GM12878 (cell line): ENCODE data around the gene STK10. TPM values are rescaled to one million over a fixed set of nuclear protein-coding genes. Genes with fewer than 3 reads are reported as not detected.

Experiments
- ATAC-seq: fragments of 200-7000 bp; cut with Tn5 transposase; 3 replicates; pipeline ENCODE4 v1.9.1; 2020; ENCODE audit warnings: mild to moderate bottlenecking, moderate library complexity
- BruUV-seq: library from RNA; stranded (reverse); fragments of 400-500 nt; replicated peaks from 2 replicates; lab custom pipeline; 2021; lab: Mats Ljungman, UMichigan
- CTCF ChIA-PET: fragments of 300-600 bp; sonication (Branson Sonifier 250); formaldehyde crosslinking; extraction: SDS; loops from one replicate; lab custom pipeline; 2021; ENCODE audit warnings: inconsistent platforms; lab: Yijun Ruan, JAX
- POLR2A ChIA-PET: fragments of 350-600 bp; formaldehyde crosslinking; extraction: SDS; loops from one replicate; lab custom pipeline; 2021; ENCODE audit warnings: inconsistent platforms; lab: Charles Lee
- RAD21 ChIA-PET: fragments of 300-600 bp; sonication (Branson Sonifier 250); formaldehyde crosslinking; loops from one replicate; lab custom pipeline; 2023; ENCODE audit warnings: antibody characterized with exemption; ENCODE audit not compliant: unreplicated experiment; lab: Charles Lee
- SMC1A ChIA-PET: fragments of 300-600 bp; sonication (Branson Sonifier 250); formaldehyde crosslinking; loops from one replicate; lab custom pipeline; 2023; ENCODE audit not compliant: unreplicated experiment, uncharacterized antibody; lab: Charles Lee
- DNase-seq: peaks from one replicate; pipeline ENCODE4 v3.0.0-alpha.2; 2011; ENCODE audit warnings: low read depth, low spot score
- FAIRE-seq: peaks from 3 replicates; lab custom pipeline; 2011; peaks lifted over from hg19 to GRCh38; lab: Jason Lieb, UNC
- H2AFZ ChIP-seq: 2 replicates; pipeline ENCODE4 v1.6.0; 2011; ENCODE audit warnings: low read depth, low read length, control low read depth; ENCODE audit not compliant: control insufficient read depth
- H3K27ac ChIP-seq: 2 replicates; pipeline ENCODE4 v1.5.1; 2011; ENCODE audit warnings: control low read depth; ENCODE audit not compliant: control insufficient read depth, insufficient read depth
- H3K27me3 ChIP-seq, 2 experiments: replicated peaks in 1 of 2; 2 replicates each; pipeline versions ENCODE4 v1.6.0 to v1.6.1; 2011; ENCODE audit warnings: low read length in 1 of 2; ENCODE audit not compliant: control insufficient read depth in 2 of 2, insufficient read depth in 2 of 2
- H3K36me3 ChIP-seq, 2 experiments: 2 replicates each; pipeline ENCODE4 v1.5.1; 2011; ENCODE audit warnings: low read length in 1 of 2; ENCODE audit not compliant: control insufficient read depth in 2 of 2, insufficient read depth in 2 of 2
- H3K4me1 ChIP-seq: 2 replicates; pipeline ENCODE4 v1.6.1; 2011; ENCODE audit warnings: mild to moderate bottlenecking, low read length, moderate library complexity, mixed read lengths; ENCODE audit not compliant: control insufficient read depth, insufficient read depth
- H3K4me2 ChIP-seq: 2 replicates; pipeline ENCODE4 v1.6.0; 2011; ENCODE audit warnings: control low read depth; ENCODE audit not compliant: control insufficient read depth, insufficient read depth
- H3K4me3 ChIP-seq: fragments of 200-600 bp; sonication (generic); 2 replicates; pipeline ENCODE4 v1.5.1; 2016
- H3K79me2 ChIP-seq: 2 replicates; pipeline ENCODE4 v1.6.0; 2011; ENCODE audit warnings: low read length; ENCODE audit not compliant: control insufficient read depth, insufficient read depth
- H3K9ac ChIP-seq: 2 replicates; pipeline ENCODE4 v1.8.0; 2011; ENCODE audit warnings: low read length, control low read depth, mixed read lengths; ENCODE audit not compliant: control insufficient read depth, insufficient read depth
- H3K9me3 ChIP-seq: replicated peaks from 3 replicates; pipeline ENCODE4 v1.5.1; 2011; ENCODE audit warnings: mild to moderate bottlenecking, low read length; ENCODE audit not compliant: control insufficient read depth, insufficient read depth
- H4K20me1 ChIP-seq: 2 replicates; pipeline ENCODE4 v1.6.0; 2011; ENCODE audit not compliant: control insufficient read depth, insufficient read depth
- CREM ChIP-seq: IDR thresholded peaks from 2 replicates; pipeline ENCODE4 v1.6.1; 2014; ENCODE audit warnings: antibody characterized with exemption, low read depth
- JUND ChIP-seq: IDR thresholded peaks from 2 replicates; pipeline ENCODE4 v1.6.1; 2012; ENCODE audit warnings: low read depth, mild to moderate bottlenecking, low read length, improper control_type of control experiment, moderate library complexity
- MTA2 ChIP-seq: fragments of 450-650 bp; IDR thresholded peaks from 2 replicates; pipeline ENCODE4 v1.6.1; 2016; ENCODE audit warnings: low read depth, mild to moderate bottlenecking, moderate library complexity
- SIX5 ChIP-seq: IDR thresholded peaks from 2 replicates; pipeline ENCODE4 v1.6.1; 2011; ENCODE audit warnings: mild to moderate bottlenecking, low read depth, low read length, moderate library complexity; ENCODE audit not compliant: severe bottlenecking
- WGBS: methylation state at CpG from one replicate; pipeline ENCODE4 v1.1.6; 2016; ENCODE audit warnings: low lambda C conversion rate; ENCODE audit not compliant: insufficient replicate concordance, insufficient coverage; ENCODE audit errors: missing lambda C conversion rate; 5-methylcytosine and 5-hydroxymethylcytosine counted together
- in situ Hi-C: fragments of 300-500 bp; cut with MboI; formaldehyde crosslinking; loops from 9 replicates; pipeline ENCODE4 v1.14.3; 2018; ENCODE audit warnings: mixed read lengths
- intact Hi-C: fragments of 100-400 bp; cut with micrococcal nuclease; formaldehyde crosslinking; loops from one replicate; pipeline ENCODE4 v1.14.2; 2022; ENCODE audit not compliant: unreplicated experiment
- polyA plus RNA-seq, 11 experiments: library from polyadenylated mRNA; depleted of rRNA in 4 of 11; unstranded in 6 of 11; stranded (reverse) in 5 of 11; fragments of >200 nt; fragmentation: Nextera tagmentation in 4 of 11; fragmentation: Illumina TruSeq in 1 of 11; extraction: Ambion mirVana in 4 of 11; extraction: Trizol in 1 of 11; gene quantifications; 1 replicate in 1 of 11; 2 replicates in 10 of 11; pipeline versions ENCODE4 v1.2.1 to v1.2.3, GENCODE V29; 2011 to 2016; ENCODE audit warnings: inconsistent platforms in 2 of 11, missing spikeins in 2 of 11, low read depth in 1 of 11
- total RNA-seq, 4 experiments: library from RNA; depleted of rRNA in 3 of 4; stranded (reverse); fragments of >200 nt in 3 of 4; fragmentation: Illumina TruSeq in 1 of 4; extraction: Trizol in 1 of 4; gene quantifications; 2 replicates each; pipeline versions ENCODE4 v1.2.1 to v1.2.3, GENCODE V29; 2013 to 2021
- TF ChIP-seq, protein P1 (sequence below): fragments of 450-650 bp; IDR thresholded peaks from 2 replicates; pipeline ENCODE4 v1.6.1; 2016; ENCODE audit warnings: mild to moderate bottlenecking, moderate library complexity, borderline replicate concordance
- TF ChIP-seq, protein P2 (sequence below): IDR thresholded peaks from 2 replicates; pipeline ENCODE4 v1.6.1; 2011; ENCODE audit warnings: mild to moderate bottlenecking, low read depth, low read length, moderate library complexity; ENCODE audit not compliant: insufficient replicate concordance
- TF ChIP-seq, protein P3 (sequence below): fragments of 450-650 bp; IDR thresholded peaks from 2 replicates; pipeline ENCODE4 v1.6.1; 2016; ENCODE audit warnings: mild to moderate bottlenecking
- TF ChIP-seq, protein P4 (sequence below): IDR thresholded peaks from 2 replicates; pipeline ENCODE4 v1.6.1; 2012; ENCODE audit warnings: low read length, inconsistent platforms

The STK10 gene
- total and polyA plus RNA-seq, 10 of the 15 experiments (the other 5 are each of a cell fraction or from before 2014, with no cell fraction given): 14.2 to 96.4 (median 50.6) TPM

DNA sequence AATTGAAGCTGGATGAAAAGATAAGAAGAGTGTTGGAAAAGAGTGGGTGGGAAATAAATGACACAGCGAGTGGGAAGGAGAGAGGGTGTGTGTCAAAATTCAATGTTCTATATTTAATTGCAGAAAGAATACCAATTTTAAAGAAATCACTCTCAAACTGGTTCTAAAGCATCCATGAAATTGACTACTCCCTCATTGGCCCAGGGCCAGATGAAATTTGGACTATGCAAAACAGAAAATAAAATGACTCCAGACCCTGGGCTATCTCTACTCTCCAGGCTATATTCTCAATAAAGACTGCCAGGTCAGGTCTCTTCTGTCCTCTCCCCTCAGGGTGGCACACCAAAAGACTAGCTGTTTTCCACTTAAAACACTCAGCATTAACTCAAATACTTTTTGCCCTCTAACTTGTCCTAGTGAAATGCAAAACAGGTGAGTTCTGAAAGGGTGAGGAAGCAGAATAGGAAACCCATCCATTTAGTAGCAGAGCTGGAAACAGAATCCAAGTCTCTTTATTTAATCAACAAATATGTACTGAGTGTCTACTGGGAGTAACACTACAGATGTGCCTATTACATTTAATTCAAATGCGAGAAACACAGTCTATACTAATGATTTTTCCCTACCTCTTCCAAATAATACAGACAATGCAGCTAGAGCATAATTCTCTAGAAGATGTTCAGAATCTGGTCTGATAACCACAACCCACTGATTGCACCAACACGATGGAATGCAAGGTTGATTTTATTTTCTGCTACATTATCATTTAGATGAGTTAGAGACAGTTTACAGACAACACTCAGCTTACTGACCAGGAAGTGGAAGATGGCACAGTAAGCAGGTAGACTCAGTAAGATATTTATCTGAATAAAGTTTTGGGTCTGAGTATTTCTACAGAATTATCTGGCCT, 48.1 kb upstream of the STK10 start:
- peak overlapping the region; percentile 78 for H3K4me2 ChIP-seq
- CTCF ChIA-PET: interaction anchor here (0.6 to 2.6 kb wide), 5 partner anchors 7 to 58 kb away, joined by 3 to 7 read pairs (median 4); no protein-coding TSS in a partner anchor
- 74% methylated on average over 3 of the region's 3 CpGs for whole genome bisulfite sequencing
- RAD21 ChIA-PET: no interaction called here
- H3K9me3 ChIP-seq: no peaks in the 10 kb centered on the region; the same call in 2 of the 3 replicates
- peak overlapping the region; percentile 65 for H3K27ac ChIP-seq
- no peak for DNase-seq
- POLR2A ChIA-PET: interaction anchor here (1.8 kb wide), 1 partner anchor 47 kb away, joined by 5 read pairs; the partner anchor contains the start of gene UBTD2
- H3K27me3 ChIP-seq: no peaks in the 10 kb centered on the region
- FAIRE-seq: no peak
- peaks cover 35% of the 10 kb centered on the region for H3K79me2 ChIP-seq
- SMC1A ChIA-PET: interaction anchor here (0.7 to 1.0 kb wide), 3 partner anchors 47 to 241 kb away, joined by 3 read pairs; no protein-coding TSS in a partner anchor
- ATAC-seq: peak; percentile 11; the same call in 1 of the 3 replicates
- H3K36me3 ChIP-seq: peaks cover 1 to 9% of the 10 kb centered on the region in 2 experiments; a peak in 3 of 4 replicates
- in situ Hi-C loops: no loop called here
- intact Hi-C loops: loop anchor here (5.0 kb wide), 1 partner anchor 41 kb away; no protein-coding TSS in a partner anchor
- no peaks in the 10 kb centered on the region for H4K20me1 ChIP-seq
- no TSS peak for BruUV-seq
- H2AFZ ChIP-seq: no peak overlapping the region
- peaks cover 35% of the 10 kb centered on the region for H3K4me1 ChIP-seq
- peak overlapping the region; percentile 28; the same call in 1 of the 2 replicates for H3K4me3 ChIP-seq
- no peak overlapping the region for H3K9ac ChIP-seq
- TF ChIP-seq MTA2 (no peak), SIX5 (no peak), JUND (no peak), CREM (no peak)
- TF ChIP-seq, protein P1, sequence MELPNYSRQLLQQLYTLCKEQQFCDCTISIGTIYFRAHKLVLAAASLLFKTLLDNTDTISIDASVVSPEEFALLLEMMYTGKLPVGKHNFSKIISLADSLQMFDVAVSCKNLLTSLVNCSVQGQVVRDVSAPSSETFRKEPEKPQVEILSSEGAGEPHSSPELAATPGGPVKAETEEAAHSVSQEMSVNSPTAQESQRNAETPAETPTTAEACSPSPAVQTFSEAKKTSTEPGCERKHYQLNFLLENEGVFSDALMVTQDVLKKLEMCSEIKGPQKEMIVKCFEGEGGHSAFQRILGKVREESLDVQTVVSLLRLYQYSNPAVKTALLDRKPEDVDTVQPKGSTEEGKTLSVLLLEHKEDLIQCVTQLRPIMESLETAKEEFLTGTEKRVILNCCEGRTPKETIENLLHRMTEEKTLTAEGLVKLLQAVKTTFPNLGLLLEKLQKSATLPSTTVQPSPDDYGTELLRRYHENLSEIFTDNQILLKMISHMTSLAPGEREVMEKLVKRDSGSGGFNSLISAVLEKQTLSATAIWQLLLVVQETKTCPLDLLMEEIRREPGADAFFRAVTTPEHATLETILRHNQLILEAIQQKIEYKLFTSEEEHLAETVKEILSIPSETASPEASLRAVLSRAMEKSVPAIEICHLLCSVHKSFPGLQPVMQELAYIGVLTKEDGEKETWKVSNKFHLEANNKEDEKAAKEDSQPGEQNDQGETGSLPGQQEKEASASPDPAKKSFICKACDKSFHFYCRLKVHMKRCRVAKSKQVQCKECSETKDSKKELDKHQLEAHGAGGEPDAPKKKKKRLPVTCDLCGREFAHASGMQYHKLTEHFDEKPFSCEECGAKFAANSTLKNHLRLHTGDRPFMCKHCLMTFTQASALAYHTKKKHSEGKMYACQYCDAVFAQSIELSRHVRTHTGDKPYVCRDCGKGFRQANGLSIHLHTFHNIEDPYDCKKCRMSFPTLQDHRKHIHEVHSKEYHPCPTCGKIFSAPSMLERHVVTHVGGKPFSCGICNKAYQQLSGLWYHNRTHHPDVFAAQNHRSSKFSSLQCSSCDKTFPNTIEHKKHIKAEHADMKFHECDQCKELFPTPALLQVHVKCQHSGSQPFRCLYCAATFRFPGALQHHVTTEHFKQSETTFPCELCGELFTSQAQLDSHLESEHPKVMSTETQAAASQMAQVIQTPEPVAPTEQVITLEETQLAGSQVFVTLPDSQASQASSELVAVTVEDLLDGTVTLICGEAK: no peak
- TF ChIP-seq, protein P2, sequence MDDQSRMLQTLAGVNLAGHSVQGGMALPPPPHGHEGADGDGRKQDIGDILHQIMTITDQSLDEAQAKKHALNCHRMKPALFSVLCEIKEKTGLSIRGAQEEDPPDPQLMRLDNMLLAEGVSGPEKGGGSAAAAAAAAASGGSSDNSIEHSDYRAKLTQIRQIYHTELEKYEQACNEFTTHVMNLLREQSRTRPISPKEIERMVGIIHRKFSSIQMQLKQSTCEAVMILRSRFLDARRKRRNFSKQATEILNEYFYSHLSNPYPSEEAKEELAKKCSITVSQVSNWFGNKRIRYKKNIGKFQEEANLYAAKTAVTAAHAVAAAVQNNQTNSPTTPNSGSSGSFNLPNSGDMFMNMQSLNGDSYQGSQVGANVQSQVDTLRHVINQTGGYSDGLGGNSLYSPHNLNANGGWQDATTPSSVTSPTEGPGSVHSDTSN: no peak
- TF ChIP-seq, protein P3, sequence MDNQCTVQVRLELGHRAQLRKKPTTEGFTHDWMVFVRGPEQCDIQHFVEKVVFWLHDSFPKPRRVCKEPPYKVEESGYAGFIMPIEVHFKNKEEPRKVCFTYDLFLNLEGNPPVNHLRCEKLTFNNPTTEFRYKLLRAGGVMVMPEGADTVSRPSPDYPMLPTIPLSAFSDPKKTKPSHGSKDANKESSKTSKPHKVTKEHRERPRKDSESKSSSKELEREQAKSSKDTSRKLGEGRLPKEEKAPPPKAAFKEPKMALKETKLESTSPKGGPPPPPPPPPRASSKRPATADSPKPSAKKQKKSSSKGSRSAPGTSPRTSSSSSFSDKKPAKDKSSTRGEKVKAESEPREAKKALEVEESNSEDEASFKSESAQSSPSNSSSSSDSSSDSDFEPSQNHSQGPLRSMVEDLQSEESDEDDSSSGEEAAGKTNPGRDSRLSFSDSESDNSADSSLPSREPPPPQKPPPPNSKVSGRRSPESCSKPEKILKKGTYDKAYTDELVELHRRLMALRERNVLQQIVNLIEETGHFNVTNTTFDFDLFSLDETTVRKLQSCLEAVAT: no peak
- TF ChIP-seq, protein P4, sequence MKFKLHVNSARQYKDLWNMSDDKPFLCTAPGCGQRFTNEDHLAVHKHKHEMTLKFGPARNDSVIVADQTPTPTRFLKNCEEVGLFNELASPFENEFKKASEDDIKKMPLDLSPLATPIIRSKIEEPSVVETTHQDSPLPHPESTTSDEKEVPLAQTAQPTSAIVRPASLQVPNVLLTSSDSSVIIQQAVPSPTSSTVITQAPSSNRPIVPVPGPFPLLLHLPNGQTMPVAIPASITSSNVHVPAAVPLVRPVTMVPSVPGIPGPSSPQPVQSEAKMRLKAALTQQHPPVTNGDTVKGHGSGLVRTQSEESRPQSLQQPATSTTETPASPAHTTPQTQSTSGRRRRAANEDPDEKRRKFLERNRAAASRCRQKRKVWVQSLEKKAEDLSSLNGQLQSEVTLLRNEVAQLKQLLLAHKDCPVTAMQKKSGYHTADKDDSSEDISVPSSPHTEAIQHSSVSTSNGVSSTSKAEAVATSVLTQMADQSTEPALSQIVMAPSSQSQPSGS: no peak
